GM12872 (cell line): ENCODE data around the gene NCOR1.

Experiments
- TF ChIP-seq, protein P1 (sequence below): IDR thresholded peaks from 3 replicates; pipeline ENCODE4 v1.5.1; 2011; ENCODE audit warnings: low read depth, mild to moderate bottlenecking, low read length, moderate library complexity; ENCODE audit not compliant: insufficient read depth

Gene NCOR1

DNA sequence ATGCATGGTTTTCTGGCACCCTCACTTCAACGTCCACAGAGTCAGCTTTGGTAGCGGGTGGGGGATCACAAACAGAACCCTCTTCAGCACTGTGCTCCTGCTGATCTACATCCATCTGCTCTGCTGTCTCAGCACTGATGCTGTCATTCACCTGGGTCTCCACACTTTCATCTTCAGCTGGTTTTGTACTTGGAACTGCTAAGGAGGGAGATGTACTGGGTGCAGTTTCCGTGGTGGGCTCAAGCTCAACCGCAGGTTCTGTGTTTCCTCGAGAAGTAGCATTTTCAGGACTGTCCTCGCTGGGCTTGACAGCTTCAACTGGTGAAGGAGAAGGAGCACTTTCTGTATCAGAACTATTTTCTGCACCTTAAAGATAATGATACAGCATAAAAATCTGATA, 113.9 kb downstream of the NCOR1 start:
- TF ChIP-seq, protein P1, sequence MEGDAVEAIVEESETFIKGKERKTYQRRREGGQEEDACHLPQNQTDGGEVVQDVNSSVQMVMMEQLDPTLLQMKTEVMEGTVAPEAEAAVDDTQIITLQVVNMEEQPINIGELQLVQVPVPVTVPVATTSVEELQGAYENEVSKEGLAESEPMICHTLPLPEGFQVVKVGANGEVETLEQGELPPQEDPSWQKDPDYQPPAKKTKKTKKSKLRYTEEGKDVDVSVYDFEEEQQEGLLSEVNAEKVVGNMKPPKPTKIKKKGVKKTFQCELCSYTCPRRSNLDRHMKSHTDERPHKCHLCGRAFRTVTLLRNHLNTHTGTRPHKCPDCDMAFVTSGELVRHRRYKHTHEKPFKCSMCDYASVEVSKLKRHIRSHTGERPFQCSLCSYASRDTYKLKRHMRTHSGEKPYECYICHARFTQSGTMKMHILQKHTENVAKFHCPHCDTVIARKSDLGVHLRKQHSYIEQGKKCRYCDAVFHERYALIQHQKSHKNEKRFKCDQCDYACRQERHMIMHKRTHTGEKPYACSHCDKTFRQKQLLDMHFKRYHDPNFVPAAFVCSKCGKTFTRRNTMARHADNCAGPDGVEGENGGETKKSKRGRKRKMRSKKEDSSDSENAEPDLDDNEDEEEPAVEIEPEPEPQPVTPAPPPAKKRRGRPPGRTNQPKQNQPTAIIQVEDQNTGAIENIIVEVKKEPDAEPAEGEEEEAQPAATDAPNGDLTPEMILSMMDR: no peak

DNA sequence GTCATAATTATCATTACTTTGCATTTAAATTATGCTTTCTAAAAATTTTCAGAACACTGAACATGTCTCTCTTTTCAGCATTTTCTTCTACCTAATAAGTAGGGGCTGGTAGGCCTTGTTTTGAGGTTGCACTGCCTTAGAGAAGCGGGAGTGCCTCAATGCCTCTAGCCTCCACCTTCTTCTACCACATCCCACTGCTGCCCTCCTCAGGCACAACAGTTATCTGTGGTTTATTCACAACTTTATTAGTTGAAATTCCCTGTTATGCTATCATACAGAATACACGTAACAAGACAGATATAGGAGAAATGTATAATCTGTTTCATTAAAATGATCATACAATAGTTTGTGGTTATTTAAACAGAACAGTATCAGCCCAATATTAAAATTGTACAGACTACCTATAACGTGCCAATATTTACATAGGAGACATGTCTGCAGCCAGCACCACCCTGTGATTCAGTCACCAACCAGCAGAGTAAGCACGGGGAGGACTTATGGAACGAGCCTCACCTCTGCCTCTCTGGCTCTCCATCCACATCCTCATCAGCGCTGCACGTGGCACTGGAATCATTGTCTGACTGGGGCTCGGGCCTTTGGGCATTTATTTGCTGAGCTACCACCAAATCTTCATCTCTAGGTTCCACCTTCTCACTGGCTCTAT, 114.5 kb downstream of the NCOR1 start:
- TF ChIP-seq, protein P1: no peak

GRCh38 chr17:16091773-16092172, 123.6 kb downstream of the NCOR1 start:
- TF ChIP-seq, protein P1: no peak

DNA sequence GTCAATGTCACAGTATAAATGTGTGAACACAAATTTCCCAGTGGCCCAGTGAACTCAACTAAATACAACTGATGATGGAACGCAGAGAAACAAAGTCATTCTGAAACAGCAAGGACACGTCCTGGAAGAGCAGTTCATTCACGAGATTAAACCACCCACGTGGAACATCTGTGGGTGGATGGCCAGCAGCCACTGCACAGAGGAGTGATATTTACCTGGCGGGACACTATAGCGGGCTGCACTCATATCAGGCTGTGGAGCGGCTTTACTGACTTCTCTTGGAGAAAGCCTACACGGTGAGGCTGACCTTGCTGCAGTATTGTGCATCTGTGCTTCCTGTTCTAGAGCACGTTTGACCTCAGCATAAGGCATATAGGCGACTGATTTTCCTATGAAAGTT, 128.4 kb downstream of the NCOR1 start:
- TF ChIP-seq, protein P1: no peak

- TF ChIP-seq, protein P1: no peak
Measured at GRCh38 chr17:16085066-16085699, 130.2 kb downstream of the NCOR1 start.

- TF ChIP-seq, protein P1: no peak
Measured at GRCh38 chr17:16083223-16083622, 132.1 kb downstream of the NCOR1 start.

GRCh38 chr17:16081507-16082087, 133.7 kb downstream of the NCOR1 start:
- TF ChIP-seq, protein P1: no peak
